SU-DHL-6 (cell line): ENCODE measurements around the gene GPR22.

Experiments used
- H2AFZ ChIP-seq: fragments of 200-600 bp; sonication (generic); 2 replicates; pipeline ENCODE4 v1.6.1; 2014; ENCODE audit warnings: low read depth, mild to moderate bottlenecking, moderate library complexity, mixed read lengths, antibody characterized with exemption, low read length; ENCODE audit not compliant: severe bottlenecking
- H3F3A ChIP-seq: fragments of 200-600 bp; shearing (Covaris generic); 2 replicates; pipeline ENCODE4 v1.6.0; 2016; ENCODE audit warnings: antibody characterized with exemption, mild to moderate bottlenecking; ENCODE audit not compliant: insufficient read depth
- H3K27ac ChIP-seq: fragments of 200-600 bp; sonication (generic); 2 replicates; pipeline ENCODE4 v1.5.1; 2016; ENCODE audit warnings: low read depth, mild to moderate bottlenecking, low read length, moderate library complexity, mixed read lengths
- H3K27me3 ChIP-seq: fragments of 200-600 bp; sonication (generic), shearing (Covaris generic); 2 replicates; pipeline ENCODE4 v1.6.0; 2014; ENCODE audit warnings: mild to moderate bottlenecking, low read length
- H3K36me3 ChIP-seq: fragments of 200-600 bp; sonication (generic); 2 replicates; pipeline ENCODE4 v1.6.1; 2014; ENCODE audit warnings: mild to moderate bottlenecking, low read length, mixed read lengths
- H3K4me2 ChIP-seq: fragments of 300-600, 200-600 bp; shearing (Covaris generic), sonication (generic); 2 replicates; pipeline ENCODE4 v1.6.0; 2014; ENCODE audit warnings: low read length, low read depth, mild to moderate bottlenecking; ENCODE audit not compliant: poor library complexity, severe bottlenecking
- H3K4me3 ChIP-seq: fragments of 200-600 bp; sonication (generic); 2 replicates; pipeline ENCODE4 v1.5.1; 2014; ENCODE audit warnings: antibody characterized with exemption, low read length, mild to moderate bottlenecking, mixed read lengths; ENCODE audit not compliant: insufficient read depth, poor library complexity, severe bottlenecking
- H3K79me2 ChIP-seq: fragments of 200-600 bp; sonication (generic); 2 replicates; pipeline ENCODE4 v1.6.1; 2014; ENCODE audit warnings: mild to moderate bottlenecking, low read length, moderate library complexity; ENCODE audit not compliant: insufficient read depth
- H3K9ac ChIP-seq: fragments of 200-600 bp; sonication (generic); 2 replicates; pipeline ENCODE4 v1.7.0; 2014; ENCODE audit warnings: mild to moderate bottlenecking, low read length
- H3K9me2 ChIP-seq: fragments of 200-600 bp; sonication (generic); replicated peaks from 2 replicates; pipeline ENCODE4 v1.6.1; 2014; ENCODE audit warnings: low read length; ENCODE audit not compliant: insufficient read depth
- H3K9me3 ChIP-seq: fragments of 200-600 bp; sonication (generic); 2 replicates; pipeline ENCODE4 v1.6.1; 2014; ENCODE audit warnings: low read length, mixed read lengths; ENCODE audit not compliant: insufficient read depth
- H4K20me1 ChIP-seq: fragments of 200-600 bp; sonication (generic); 2 replicates; pipeline ENCODE4 v1.6.1; 2014; ENCODE audit warnings: low read depth, mild to moderate bottlenecking, antibody characterized with exemption, low read length, moderate library complexity, mixed read lengths
- CTCF ChIP-seq: fragments of 200-600 bp; sonication (generic); IDR thresholded peaks from one replicate; pipeline ENCODE4 v1.5.1; 2017; ENCODE audit warnings: antibody characterized with exemption, mild to moderate bottlenecking, low read length, moderate library complexity; ENCODE audit not compliant: insufficient read depth, poor library complexity, severe bottlenecking
- EZH2phosphoT487 ChIP-seq: fragments of 200-600 bp; sonication (generic), shearing (Covaris generic); conservative IDR thresholded peaks from 2 replicates; pipeline ENCODE4 v1.6.1; 2018; ENCODE audit warnings: mild to moderate bottlenecking, antibody characterized with exemption, low read length, moderate library complexity, mixed read lengths

Gene GPR22

DNA sequence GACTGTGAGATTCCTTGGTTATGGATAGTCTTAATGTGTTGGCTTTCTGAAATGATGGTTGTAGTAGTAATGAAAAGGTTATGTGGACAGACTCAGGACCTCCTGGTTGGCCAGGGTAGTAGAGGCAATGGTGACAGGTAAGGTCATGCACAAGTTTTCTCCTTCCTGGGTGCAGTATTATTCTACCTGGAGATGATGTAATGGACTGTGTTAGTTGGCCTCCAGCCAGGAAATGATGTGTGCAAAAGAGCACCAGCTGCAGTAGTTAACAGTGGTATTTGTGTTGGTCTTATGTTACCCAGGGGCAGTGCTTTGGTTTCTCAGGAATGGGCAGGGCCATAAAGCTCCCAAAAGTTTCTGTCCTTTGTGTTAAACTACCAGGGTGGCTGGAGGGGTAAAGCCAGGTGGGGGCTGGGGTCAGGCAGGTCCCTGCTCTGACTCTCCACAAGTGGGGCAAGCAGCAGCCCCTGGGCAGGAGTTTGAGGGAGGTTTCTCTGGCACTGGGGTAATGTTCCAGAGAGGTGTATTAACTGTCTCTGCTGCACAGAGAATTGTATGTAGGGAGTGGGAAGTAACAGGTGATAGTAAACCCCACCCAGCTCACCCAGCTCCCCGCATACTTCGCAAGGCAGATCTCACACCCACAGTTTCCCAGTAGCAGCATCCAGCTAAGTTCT lies 36.3 kb downstream of the GPR22 start:
- H3K79me2 ChIP-seq = no peaks in the 10 kb centered on the region
- H4K20me1 ChIP-seq = no peaks in the 10 kb centered on the region
- no peaks in the 10 kb centered on the region for H3K9me2 ChIP-seq
- no peak overlapping the region for H3K4me3 ChIP-seq
- no peaks in the 10 kb centered on the region for H3K36me3 ChIP-seq
- H3K9me3 ChIP-seq = no peaks in the 10 kb centered on the region
- H3K9ac ChIP-seq = no peak overlapping the region
- TF ChIP-seq CTCF (no peak), EZH2phosphoT487 (no peak)
- H3K27me3 ChIP-seq = no peaks in the 10 kb centered on the region
- no peak overlapping the region for H3K4me2 ChIP-seq
- H3K27ac ChIP-seq = no peak overlapping the region
- no peak overlapping the region for H2AFZ ChIP-seq
- H3F3A ChIP-seq = peaks cover 6% of the 10 kb centered on the region; the same call in 1 of the 2 replicates

- Histone ChIP-seq H3K4me3 (no peak overlapping the region), H3K79me2 (no peaks in the 10 kb centered on the region), H3F3A (peaks cover 5% of the 10 kb centered on the region; the same call in 1 of the 2 replicates), H2AFZ (no peak overlapping the region), H3K27me3 (no peaks in the 10 kb centered on the region), H4K20me1 (no peaks in the 10 kb centered on the region), H3K9me3 (no peaks in the 10 kb centered on the region), H3K9me2 (no peaks in the 10 kb centered on the region), H3K4me2 (no peak overlapping the region), H3K9ac (no peak overlapping the region), H3K27ac (no peak overlapping the region), H3K36me3 (no peaks in the 10 kb centered on the region)
- TF ChIP-seq EZH2phosphoT487 (no peak), CTCF (no peak)
Measured at GRCh38 chr7:107506674-107507339, 37.0 kb downstream of the GPR22 start.
